K562 (cell line): ENCODE results near the gene MLLT1. TPM values are rescaled to one million over a fixed set of nuclear protein-coding genes. Genes with fewer than 3 reads are reported as not detected.

Experiments used
- GATAD2A ChIP-seq: fragments of 450-650 bp; IDR thresholded peaks from 2 replicates; pipeline ENCODE4 v1.6.1; 2017
- MAZ ChIP-seq, 2 experiments: fragments of 450-650 bp in 1 of 2; sonication (generic) in 1 of 2; formaldehyde crosslinking; IDR thresholded peaks in 1 of 2; conservative IDR thresholded peaks in 1 of 2; 2 replicates each; pipeline versions ENCODE4 v1.4.0 to v1.5.0; 2020; ENCODE audit warnings: mild to moderate bottlenecking in 1 of 2, missing genetic modification reagents in 1 of 2
- SP1 ChIP-seq: sonication (generic); formaldehyde crosslinking; IDR thresholded peaks from 2 replicates; pipeline ENCODE4 v1.8.1; 2022; ENCODE audit warnings: mild to moderate bottlenecking, missing genetic modification reagents
- TAF7 ChIP-seq: fragments of 450-650 bp; IDR thresholded peaks from 2 replicates; pipeline ENCODE4 v1.6.1; 2016; ENCODE audit warnings: missing genetic modification characterization, missing compliant biosample characterization
- TSC22D4 ChIP-seq: fragments of 450-650 bp; IDR thresholded peaks from 2 replicates; pipeline ENCODE4 v1.6.1; 2016; ENCODE audit warnings: missing genetic modification characterization, missing biosample characterization, control low read depth
- ZNF133 ChIP-seq: fragments of 250-450 bp; sonication (Bioruptor Pico); IDR thresholded peaks from 2 replicates; pipeline ENCODE4 v1.4.0; 2020; ENCODE audit warnings: mild to moderate bottlenecking
- polyA plus RNA-seq, 8 experiments: library from polyadenylated mRNA; depleted of rRNA in 4 of 8; stranded (reverse) in 5 of 8; unstranded in 3 of 8; fragments of >200 nt; fragmentation: Nextera tagmentation in 2 of 8; fragmentation: Illumina TruSeq in 1 of 8; extraction: Ambion mirVana in 2 of 8; extraction: Trizol in 1 of 8; gene quantifications; 2 replicates each; pipeline versions ENCODE4 v1.2.1 to v1.2.3, GENCODE V29; 2011 to 2014; ENCODE audit warnings: inconsistent platforms in 1 of 8, missing spikeins in 1 of 8
- total RNA-seq, 7 experiments: library from RNA; depleted of rRNA in 6 of 7; stranded (reverse); fragments of >200 nt in 6 of 7; fragmentation: Illumina TruSeq in 2 of 7; extraction: Trizol in 2 of 7; gene quantifications; 2 replicates each; pipeline versions ENCODE4 v1.2.1 to v1.2.3, GENCODE V29; 2011 to 2021; ENCODE audit warnings: low replicate concordance in 1 of 7
- TF ChIP-seq, protein P1 (sequence below): fragments of 450-650 bp; IDR thresholded peaks from 2 replicates; pipeline ENCODE4 v1.6.1; 2017; ENCODE audit warnings: antibody characterized with exemption
- TF ChIP-seq, protein P2 (sequence below): sonication (generic); formaldehyde crosslinking; IDR thresholded peaks from 2 replicates; pipeline ENCODE4 v1.8.1; 2023; ENCODE audit warnings: mild to moderate bottlenecking, missing genetic modification reagents
- TF ChIP-seq, protein P3 (sequence below): fragments of 450-650 bp; IDR thresholded peaks from 2 replicates; pipeline ENCODE4 v1.6.1; 2016; ENCODE audit warnings: mild to moderate bottlenecking, moderate library complexity

MLLT1 gene
- total and polyA plus RNA-seq, 9 of the 15 experiments (the other 6 are each of a cell fraction or from before 2014, with no cell fraction given) = 0.23 to 63.5 (median 15.4) TPM

DNA sequence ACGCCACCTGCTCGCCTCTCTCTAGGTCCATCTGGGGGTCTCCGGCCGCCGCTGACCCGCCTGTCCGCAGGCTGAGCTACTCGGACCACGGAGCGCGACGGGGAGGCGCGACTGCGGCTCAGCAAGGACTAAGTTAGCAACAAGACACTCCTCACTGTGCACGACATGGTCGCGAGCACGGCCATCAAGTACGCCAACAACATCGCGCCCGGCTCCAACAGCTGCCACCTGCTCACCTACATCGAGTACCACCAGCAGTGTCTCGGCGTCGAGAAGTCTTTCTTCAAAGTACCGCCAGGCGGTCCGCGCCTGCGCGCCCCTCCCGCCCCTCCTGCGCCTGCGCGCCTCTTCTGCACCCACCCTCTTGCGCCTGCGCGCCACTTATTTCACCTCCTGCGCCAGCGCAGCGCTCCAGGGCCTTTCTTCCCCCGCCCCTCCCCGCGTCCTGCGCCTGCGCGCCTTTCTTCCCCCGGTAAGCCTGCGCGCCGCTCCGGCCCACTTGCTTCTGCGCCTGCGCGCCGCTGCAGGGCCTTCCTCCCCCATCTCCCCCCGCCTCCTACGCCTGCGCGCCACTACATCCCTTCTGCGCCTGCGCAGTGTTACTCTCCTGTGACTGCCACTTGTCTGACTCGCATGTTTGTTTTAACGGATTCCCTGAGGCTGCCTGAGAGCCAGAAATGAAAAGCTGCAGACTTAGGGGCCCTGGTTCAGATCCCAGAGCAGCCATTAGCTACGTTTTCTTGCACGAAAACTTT is 80.4 kb downstream of the MLLT1 start (continued):
- TF ChIP-seq, protein P1, sequence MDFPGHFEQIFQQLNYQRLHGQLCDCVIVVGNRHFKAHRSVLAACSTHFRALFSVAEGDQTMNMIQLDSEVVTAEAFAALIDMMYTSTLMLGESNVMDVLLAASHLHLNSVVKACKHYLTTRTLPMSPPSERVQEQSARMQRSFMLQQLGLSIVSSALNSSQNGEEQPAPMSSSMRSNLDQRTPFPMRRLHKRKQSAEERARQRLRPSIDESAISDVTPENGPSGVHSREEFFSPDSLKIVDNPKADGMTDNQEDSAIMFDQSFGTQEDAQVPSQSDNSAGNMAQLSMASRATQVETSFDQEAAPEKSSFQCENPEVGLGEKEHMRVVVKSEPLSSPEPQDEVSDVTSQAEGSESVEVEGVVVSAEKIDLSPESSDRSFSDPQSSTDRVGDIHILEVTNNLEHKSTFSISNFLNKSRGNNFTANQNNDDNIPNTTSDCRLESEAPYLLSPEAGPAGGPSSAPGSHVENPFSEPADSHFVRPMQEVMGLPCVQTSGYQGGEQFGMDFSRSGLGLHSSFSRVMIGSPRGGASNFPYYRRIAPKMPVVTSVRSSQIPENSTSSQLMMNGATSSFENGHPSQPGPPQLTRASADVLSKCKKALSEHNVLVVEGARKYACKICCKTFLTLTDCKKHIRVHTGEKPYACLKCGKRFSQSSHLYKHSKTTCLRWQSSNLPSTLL = no peak
- TF ChIP-seq, protein P2, sequence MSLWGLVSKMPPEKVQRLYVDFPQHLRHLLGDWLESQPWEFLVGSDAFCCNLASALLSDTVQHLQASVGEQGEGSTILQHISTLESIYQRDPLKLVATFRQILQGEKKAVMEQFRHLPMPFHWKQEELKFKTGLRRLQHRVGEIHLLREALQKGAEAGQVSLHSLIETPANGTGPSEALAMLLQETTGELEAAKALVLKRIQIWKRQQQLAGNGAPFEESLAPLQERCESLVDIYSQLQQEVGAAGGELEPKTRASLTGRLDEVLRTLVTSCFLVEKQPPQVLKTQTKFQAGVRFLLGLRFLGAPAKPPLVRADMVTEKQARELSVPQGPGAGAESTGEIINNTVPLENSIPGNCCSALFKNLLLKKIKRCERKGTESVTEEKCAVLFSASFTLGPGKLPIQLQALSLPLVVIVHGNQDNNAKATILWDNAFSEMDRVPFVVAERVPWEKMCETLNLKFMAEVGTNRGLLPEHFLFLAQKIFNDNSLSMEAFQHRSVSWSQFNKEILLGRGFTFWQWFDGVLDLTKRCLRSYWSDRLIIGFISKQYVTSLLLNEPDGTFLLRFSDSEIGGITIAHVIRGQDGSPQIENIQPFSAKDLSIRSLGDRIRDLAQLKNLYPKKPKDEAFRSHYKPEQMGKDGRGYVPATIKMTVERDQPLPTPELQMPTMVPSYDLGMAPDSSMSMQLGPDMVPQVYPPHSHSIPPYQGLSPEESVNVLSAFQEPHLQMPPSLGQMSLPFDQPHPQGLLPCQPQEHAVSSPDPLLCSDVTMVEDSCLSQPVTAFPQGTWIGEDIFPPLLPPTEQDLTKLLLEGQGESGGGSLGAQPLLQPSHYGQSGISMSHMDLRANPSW (CRISPR knock-in tag) = peak; percentile 49; the same call in 1 of the 2 replicates
- no peak for TF ChIP-seq ZNF133 (CRISPR knock-in tag)
- peak; percentile 86 to 88 for TF ChIP-seq MAZ (CRISPR knock-in tag; conservative IDR thresholded peaks at IDR 0.05 in 1 of 2, IDR thresholded peaks at IDR 0.05 in 1 of 2)
- TF ChIP-seq, protein P3, sequence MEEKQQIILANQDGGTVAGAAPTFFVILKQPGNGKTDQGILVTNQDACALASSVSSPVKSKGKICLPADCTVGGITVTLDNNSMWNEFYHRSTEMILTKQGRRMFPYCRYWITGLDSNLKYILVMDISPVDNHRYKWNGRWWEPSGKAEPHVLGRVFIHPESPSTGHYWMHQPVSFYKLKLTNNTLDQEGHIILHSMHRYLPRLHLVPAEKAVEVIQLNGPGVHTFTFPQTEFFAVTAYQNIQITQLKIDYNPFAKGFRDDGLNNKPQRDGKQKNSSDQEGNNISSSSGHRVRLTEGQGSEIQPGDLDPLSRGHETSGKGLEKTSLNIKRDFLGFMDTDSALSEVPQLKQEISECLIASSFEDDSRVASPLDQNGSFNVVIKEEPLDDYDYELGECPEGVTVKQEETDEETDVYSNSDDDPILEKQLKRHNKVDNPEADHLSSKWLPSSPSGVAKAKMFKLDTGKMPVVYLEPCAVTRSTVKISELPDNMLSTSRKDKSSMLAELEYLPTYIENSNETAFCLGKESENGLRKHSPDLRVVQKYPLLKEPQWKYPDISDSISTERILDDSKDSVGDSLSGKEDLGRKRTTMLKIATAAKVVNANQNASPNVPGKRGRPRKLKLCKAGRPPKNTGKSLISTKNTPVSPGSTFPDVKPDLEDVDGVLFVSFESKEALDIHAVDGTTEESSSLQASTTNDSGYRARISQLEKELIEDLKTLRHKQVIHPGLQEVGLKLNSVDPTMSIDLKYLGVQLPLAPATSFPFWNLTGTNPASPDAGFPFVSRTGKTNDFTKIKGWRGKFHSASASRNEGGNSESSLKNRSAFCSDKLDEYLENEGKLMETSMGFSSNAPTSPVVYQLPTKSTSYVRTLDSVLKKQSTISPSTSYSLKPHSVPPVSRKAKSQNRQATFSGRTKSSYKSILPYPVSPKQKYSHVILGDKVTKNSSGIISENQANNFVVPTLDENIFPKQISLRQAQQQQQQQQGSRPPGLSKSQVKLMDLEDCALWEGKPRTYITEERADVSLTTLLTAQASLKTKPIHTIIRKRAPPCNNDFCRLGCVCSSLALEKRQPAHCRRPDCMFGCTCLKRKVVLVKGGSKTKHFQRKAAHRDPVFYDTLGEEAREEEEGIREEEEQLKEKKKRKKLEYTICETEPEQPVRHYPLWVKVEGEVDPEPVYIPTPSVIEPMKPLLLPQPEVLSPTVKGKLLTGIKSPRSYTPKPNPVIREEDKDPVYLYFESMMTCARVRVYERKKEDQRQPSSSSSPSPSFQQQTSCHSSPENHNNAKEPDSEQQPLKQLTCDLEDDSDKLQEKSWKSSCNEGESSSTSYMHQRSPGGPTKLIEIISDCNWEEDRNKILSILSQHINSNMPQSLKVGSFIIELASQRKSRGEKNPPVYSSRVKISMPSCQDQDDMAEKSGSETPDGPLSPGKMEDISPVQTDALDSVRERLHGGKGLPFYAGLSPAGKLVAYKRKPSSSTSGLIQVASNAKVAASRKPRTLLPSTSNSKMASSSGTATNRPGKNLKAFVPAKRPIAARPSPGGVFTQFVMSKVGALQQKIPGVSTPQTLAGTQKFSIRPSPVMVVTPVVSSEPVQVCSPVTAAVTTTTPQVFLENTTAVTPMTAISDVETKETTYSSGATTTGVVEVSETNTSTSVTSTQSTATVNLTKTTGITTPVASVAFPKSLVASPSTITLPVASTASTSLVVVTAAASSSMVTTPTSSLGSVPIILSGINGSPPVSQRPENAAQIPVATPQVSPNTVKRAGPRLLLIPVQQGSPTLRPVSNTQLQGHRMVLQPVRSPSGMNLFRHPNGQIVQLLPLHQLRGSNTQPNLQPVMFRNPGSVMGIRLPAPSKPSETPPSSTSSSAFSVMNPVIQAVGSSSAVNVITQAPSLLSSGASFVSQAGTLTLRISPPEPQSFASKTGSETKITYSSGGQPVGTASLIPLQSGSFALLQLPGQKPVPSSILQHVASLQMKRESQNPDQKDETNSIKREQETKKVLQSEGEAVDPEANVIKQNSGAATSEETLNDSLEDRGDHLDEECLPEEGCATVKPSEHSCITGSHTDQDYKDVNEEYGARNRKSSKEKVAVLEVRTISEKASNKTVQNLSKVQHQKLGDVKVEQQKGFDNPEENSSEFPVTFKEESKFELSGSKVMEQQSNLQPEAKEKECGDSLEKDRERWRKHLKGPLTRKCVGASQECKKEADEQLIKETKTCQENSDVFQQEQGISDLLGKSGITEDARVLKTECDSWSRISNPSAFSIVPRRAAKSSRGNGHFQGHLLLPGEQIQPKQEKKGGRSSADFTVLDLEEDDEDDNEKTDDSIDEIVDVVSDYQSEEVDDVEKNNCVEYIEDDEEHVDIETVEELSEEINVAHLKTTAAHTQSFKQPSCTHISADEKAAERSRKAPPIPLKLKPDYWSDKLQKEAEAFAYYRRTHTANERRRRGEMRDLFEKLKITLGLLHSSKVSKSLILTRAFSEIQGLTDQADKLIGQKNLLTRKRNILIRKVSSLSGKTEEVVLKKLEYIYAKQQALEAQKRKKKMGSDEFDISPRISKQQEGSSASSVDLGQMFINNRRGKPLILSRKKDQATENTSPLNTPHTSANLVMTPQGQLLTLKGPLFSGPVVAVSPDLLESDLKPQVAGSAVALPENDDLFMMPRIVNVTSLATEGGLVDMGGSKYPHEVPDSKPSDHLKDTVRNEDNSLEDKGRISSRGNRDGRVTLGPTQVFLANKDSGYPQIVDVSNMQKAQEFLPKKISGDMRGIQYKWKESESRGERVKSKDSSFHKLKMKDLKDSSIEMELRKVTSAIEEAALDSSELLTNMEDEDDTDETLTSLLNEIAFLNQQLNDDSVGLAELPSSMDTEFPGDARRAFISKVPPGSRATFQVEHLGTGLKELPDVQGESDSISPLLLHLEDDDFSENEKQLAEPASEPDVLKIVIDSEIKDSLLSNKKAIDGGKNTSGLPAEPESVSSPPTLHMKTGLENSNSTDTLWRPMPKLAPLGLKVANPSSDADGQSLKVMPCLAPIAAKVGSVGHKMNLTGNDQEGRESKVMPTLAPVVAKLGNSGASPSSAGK = peak; percentile 98
- no peak for TF ChIP-seq GATAD2A
- no peak for TF ChIP-seq SP1 (CRISPR knock-in tag)
- TF ChIP-seq TSC22D4 (tag) = no peak
- TF ChIP-seq TAF7 = no peak
